KOPT-K1 (cell line): Measurements from ENCODE around the gene RNF207.

Experiments used
- H3K27ac ChIP-seq: fragments of 200-600 bp; sonication (generic); 2 replicates; pipeline ENCODE4 v1.5.1; 2016; ENCODE audit warnings: antibody characterized with exemption, mild to moderate bottlenecking, low read depth, low read length; ENCODE audit not compliant: poor library complexity, severe bottlenecking
- H3K36me3 ChIP-seq: fragments of 200-600 bp; sonication (generic); 2 replicates; pipeline ENCODE4 v1.5.1; 2017; ENCODE audit warnings: antibody characterized with exemption, mild to moderate bottlenecking, low read length, moderate library complexity; ENCODE audit not compliant: insufficient read depth
- H3K9me3 ChIP-seq: fragments of 200-600 bp; sonication (generic); 2 replicates; pipeline ENCODE4 v1.5.1; 2017; ENCODE audit warnings: antibody characterized with exemption, low read length, mild to moderate bottlenecking; ENCODE audit not compliant: insufficient read depth, poor library complexity, severe bottlenecking

RNF207 gene

DNA sequence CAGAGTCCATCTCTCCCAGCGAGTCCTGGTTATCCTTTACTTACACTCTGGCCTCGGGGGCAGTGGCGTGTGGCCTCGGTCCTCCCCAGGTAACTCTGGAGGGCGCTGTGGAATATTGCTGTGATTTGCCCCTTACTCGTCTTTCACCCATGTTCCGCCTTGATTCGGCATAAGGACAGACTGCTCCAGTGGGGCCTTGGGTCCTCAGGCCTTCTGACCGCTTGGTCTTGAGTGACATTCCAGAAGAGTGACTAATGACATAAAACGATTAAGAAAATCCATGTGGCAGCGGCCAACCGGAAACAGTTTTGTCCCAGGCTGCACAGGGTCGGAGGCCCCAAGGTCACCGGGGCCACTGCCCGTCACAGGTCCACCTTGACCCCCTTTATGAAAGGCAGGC, 18.8 kb downstream of the RNF207 start:
- peaks cover 99% of the 10 kb centered on the region for H3K36me3 ChIP-seq
- no peaks in the 10 kb centered on the region for H3K9me3 ChIP-seq
- no peak overlapping the region for H3K27ac ChIP-seq

DNA sequence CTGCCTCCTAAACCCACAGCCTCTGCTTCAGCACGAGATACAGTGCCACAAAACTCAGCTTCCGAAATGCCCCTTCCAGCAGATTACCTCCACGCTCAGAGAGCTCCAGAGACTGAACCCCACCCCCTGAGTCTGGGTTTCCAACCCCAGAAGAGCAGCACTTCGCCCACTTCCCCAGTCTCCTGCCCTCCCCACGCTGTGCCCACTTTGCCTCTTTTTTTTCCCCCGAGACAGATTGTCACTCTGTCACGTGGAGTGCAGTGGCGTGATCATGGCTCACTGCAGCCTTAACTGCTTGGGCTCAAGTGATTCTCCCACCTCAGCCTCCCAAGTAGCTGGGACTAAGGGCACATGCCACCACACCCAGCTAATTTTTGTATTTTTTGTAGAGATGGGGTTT, 19.7 kb downstream of the RNF207 start:
- Histone ChIP-seq H3K27ac (no peak overlapping the region), H3K9me3 (no peaks in the 10 kb centered on the region), H3K36me3 (peaks cover 100% of the 10 kb centered on the region)

DNA sequence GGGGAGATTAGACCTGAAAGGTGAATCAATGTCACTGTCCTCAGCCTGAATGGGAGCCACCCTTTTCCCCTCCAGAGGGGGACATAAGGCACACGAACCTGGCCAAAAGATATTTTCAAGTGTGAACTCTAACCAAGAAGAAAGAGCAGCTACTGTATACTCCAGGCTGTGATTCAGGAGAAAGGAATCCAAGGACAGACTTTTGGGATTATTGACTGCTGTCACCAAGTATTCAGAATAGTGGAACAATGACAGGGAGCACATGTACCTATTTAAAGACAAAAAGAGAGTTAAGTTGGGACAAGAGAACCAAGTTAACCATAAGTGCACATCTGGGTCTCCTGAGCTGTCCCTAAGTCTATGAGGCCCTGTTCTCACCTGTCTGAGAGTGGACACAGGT, 27.5 kb downstream of the RNF207 start:
- Histone ChIP-seq H3K36me3 (peaks cover 63% of the 10 kb centered on the region), H3K9me3 (no peaks in the 10 kb centered on the region), H3K27ac (no peak overlapping the region)

DNA sequence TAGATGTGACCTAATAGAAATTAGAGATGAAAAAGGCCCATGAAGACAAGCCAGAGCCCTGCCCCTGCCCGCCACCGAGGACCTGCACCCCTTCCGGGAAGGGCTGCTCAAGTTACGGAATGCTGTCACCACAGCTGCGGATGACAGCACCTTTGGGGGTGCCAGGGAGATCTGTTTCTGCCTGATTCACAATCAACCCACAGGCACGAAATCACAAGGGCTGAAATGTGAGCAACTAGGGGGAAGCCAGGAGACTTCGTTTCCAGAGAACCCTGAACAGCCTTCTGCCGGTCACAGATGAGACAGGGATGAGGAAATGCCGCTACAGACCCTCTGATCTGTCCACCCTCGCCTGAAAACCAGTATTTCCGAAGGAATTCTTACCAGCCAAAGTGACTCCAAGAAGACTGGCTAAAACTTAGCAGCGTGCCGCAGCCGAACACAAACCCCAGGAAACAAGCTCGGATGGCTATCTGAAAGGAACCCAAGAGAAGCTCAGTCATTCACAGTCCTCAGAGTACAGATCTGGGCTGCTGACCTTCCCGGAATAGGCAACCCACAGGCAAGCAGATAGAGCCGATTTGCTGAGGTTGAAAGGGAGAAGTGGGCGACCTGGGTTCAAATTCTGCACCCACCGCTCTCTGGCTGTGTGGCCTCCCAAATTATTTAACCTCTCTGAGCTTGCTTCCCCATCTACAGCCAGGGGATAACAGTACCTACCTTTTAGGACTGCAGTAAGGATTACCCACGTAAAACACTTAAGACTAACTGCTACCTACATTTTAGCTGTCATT, 28.8 kb downstream of the RNF207 start:
- H3K27ac ChIP-seq, result peak overlapping the region; percentile 82
- peaks cover 50% of the 10 kb centered on the region for H3K36me3 ChIP-seq
- no peaks in the 10 kb centered on the region for H3K9me3 ChIP-seq

DNA sequence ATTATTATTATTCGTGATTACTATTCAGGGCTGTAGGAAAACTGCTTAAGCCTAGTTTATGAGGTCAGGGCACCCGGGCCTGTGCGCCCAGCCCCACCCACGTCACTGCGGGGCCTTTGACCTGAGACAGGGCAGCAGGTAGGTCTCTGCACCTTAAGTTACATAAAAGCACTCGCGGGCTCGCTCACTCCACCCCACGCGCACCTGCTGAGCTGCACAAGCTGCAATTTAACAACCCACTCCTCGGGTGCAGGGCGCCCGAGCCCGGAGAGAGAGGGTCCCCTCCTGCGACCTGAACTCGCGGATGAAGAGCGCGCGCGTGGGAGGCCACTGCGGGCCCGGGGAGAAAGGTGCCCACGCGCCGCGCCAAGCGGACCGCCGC, 29.4 kb downstream of the RNF207 start:
- Histone ChIP-seq H3K36me3 (peaks cover 44% of the 10 kb centered on the region), H3K9me3 (no peaks in the 10 kb centered on the region), H3K27ac (peak overlapping the region; percentile 82)

DNA sequence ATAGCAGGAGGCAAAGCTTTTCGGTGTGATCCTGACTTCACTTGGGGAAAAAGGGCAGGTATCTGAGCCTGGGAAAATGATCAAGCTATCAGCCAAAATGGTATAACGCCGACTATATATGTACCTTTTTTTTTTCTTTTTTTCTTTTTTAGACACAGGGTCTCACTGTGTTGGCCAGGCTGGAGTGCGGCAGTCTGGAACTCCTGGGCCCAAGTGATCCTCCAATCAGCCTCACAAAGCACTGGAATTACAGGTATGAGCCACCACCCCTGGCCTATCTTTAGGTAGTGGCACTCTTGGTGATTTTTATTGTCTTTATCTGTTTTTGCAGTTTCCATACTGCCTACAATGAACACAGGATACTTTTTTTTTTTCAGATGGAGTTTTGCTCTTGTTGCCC, 31.2 kb downstream of the RNF207 start:
- Histone ChIP-seq H3K27ac (no peak overlapping the region), H3K9me3 (no peaks in the 10 kb centered on the region)

DNA sequence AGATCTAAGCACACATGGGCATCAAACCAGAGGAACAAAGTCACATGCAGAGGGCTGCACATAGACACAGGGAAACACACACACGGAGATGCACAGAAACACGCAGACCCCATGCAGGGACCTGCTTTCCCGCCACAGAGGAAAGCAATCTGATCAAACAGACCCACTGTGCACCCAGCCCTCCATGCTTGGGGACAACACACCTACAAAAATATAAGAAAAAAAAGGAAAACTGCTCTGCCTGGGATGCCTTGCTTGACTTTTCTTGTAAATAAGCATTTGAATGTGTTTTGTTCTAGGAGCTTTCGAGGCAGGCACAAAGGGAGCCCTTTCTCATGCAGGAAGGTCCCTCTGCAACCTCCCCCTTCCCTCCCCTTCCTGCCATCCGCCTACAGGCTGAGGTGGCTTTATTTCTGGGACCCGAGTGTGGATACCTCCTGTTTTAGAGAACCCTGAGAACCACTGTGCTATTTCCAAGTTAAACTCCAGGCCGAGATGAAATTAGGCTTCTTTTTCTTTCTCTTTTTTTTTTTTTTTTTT, 33.4 kb downstream of the RNF207 start:
- peaks cover 4% of the 10 kb centered on the region for H3K36me3 ChIP-seq
- no peaks in the 10 kb centered on the region for H3K9me3 ChIP-seq
- no peak overlapping the region for H3K27ac ChIP-seq

More for the DNA sequence above, 31.2 kb downstream of the RNF207 start:
- H3K36me3 ChIP-seq, result peaks cover 26% of the 10 kb centered on the region

DNA sequence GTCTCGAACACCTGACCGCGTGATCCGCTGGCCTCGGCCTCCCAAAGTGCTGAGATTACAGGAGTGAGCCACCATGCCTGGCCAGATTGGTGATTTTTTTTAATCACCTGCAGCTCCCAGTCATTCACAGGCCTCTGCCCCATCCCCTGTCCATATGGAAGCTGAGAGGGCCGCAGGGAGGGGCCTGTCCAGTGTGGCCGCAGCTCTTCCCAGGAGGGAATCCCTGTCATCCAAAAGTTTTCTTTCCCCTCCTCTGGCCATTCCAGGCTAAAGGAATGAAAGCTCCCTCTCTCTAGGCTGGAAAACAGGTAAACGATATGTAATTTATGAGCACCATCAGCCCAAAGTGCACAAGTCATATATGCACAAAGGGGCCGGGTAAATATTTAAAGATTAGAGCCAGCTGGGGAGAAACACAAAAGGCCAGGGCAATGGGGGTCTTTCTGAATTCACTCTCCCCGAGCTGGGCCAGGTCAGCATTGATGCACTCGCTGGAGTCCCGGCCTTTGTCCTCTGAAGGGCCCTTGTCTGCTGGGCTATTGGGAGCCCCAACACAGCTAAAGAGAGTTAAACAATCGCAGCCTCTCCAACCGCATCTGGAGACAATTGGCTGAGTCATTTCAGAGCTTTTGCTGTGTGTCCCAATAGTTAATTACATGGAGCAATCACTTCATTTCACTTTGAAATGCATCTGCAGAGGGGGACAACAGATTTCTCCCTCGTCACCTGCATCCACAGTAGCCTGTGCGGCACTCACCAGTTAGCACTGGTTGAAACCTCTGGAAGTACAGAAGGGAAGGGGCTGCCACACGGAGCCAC, 34.2 kb downstream of the RNF207 start:
- Histone ChIP-seq H3K36me3 (no peaks in the 10 kb centered on the region), H3K27ac (no peak overlapping the region), H3K9me3 (no peaks in the 10 kb centered on the region)

DNA sequence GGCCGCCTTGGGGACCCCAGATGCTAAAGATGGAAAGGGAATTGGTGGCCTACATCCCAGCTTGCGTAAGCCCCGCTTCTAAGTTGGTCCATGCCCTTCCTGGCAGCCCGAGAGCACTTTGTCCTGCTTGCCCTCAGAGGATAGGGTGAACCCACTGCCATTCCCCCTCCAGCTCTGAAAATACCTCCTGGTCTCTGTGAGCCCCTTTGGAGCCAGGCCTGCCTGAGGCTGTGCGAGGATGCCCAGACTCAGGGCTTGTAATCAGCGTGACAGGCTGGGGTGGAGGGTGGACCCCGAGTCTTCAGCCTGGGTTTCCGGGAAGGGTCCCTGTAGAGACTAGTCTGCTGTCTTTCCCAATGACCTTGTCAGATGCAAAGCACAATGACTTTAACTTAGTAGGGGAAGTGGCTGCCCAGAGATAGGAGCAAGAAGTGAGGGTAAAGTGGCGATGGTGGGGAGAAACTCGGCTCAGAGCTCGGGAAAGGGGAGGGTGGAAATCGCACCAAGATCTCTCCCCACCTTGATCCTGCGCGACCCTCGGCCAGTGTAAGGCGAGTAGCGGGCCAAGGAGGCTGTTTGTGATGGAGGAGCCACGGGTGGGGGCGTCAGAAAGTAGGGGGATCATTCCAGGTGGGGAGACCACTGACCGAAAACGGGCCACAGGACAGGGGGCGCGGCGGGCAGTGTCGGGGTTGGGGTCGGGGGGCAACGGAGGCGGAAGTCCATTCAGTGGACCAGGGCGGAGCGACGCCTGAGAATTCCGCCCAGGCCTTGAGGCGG, 35.4 kb downstream of the RNF207 start:
- Histone ChIP-seq H3K9me3 (no peaks in the 10 kb centered on the region), H3K27ac (no peak overlapping the region), H3K36me3 (no peaks in the 10 kb centered on the region)

DNA sequence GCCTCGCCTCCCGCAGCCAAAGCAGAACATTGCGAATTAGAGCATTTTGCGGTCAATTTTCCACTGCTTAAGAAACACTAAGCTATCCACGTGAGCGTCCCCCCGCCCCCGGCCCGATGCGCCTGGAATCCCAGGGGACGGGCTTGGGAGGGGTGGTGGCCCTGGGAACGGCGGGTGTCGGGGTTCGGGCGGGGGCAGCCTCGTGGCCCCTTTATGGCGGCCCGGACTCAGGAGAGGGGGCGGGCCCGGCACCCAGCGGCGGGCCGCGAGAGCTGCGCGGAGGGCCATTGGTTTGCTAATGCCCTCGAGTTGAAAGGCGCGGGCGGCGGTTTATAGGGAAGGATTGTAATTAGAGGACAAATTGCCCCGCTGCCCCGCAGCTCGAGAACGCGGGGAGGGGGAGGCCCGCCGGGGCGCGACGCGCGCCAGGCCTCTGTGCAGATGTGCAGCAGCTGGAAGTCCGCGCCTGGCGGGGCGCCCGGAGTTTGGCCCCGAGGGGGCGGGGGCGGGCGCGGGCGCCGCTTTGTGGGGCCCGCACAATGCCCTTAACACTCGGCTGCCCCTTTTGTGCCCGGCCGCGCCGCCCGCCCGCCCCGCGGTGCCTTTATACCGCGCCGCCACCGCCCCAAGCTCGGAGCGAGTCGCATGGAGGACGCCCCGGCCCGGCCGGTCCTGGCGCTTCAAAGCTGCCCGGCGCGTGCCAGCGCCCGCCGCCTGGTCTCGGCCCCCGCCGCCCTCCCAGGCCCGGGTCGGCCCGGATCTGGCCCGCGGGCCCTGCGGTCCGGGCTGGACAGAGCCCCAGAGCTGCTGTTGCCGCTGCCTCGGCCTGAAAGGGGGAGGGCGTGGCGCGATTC, 36.2 kb downstream of the RNF207 start:
- no peak overlapping the region for H3K27ac ChIP-seq
- H3K9me3 ChIP-seq, result no peaks in the 10 kb centered on the region
- H3K36me3 ChIP-seq, result no peaks in the 10 kb centered on the region

DNA sequence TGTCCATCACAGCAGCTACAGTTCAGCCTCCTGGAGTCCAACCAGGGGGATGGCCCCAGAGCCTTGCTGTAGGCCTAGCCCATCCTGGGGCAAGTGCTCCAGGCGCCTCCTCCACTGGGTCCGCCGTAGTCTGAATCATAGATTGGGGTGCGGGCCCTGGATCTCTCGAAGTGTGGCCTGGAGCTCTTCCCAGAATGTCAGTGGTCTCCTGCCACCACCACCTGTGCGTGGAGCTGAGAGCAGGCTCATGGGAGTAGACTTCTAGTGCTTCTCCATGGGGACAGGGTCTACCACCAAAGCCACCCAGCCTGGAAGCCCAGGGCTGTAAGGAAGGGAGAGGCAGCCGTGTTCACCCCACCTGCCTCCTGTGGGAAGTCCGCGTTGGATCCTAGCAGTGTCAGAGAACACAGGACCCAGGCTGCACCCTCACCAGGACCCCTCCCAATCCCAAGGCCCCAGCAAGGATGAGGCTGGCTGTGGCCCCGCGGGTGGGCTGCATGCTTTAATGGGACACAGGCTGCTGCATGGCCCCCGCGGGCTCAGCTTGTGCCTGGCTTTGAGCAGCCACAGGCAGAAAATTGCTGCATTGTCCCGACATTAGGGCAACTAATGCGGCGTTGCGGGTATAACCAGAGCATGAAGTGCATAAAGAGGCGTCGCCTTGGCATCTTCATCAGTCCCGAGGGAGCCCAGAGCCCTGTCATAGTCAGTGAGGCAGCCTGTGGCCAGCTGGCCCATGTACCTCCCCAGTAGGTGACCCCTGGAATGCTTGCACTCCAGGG, 37.3 kb downstream of the RNF207 start:
- Histone ChIP-seq H3K36me3 (no peaks in the 10 kb centered on the region), H3K9me3 (no peaks in the 10 kb centered on the region), H3K27ac (no peak overlapping the region)

DNA sequence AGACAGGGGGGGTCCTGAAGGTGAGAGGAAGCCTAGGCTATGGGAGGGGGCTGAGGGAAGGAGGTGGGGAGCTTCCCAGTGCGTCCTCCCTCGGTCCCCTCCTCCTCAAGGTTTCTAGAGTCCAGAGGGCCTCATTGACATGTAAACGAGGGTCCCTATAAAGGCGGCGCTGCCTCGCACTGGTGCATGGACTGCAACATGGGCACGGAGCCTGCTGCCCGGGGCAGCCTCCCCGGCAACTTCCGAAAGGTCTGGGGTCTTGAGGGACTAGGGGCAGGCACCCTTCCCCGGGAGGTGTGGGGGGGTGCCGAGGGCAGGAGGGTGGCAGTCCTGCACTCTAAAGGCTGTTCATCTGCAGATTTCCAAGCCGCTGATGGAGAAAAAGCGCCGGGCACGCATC, 38.1 kb downstream of the RNF207 start, which contains the start of gene HES3:
Gene HES3 (plus strand): TSS at position 187 of the 400 bp plus-strand sequence. CDS start 187 bp downstream, at position 374.
- no peaks in the 10 kb centered on the region for H3K36me3 ChIP-seq
- no peaks in the 10 kb centered on the region for H3K9me3 ChIP-seq
- no peak within 1 kb of the TSS for H3K27ac ChIP-seq

DNA sequence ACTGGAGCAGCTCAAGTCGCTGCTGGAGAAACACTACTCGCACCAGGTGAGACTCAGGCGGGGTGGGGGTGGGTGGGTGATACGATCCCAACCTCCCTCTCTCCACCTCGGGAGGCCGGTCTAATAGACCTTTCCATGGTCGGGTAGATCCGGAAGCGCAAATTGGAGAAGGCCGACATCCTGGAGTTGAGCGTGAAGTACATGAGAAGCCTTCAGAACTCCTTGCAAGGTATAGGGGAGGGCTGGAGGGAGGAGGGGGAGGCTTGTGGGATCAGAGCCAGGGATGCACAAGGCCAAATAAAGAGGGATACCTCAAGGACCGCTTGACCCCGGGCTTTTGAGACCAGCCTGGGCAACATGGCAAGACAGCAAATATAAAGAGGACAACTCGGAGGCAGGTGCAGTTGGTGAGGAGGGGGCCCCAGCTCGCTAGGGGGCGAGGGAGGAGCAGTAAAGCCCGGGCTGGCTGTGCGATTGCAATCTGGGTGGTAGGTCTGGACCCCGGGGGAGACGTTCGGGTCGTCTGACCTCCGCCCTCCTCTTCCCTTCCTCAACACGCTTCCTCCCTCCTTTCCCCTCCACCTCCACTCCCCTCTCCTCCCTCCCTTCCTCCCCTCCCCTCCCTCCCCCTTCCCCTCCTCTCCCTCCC, 38.6 kb downstream of the RNF207 start:
- no peaks in the 10 kb centered on the region for H3K36me3 ChIP-seq
- H3K27ac ChIP-seq, result no peak overlapping the region
- H3K9me3 ChIP-seq, result no peaks in the 10 kb centered on the region
